Prostate gland (tissue), 2 donors: ENCODE results near the gene PDE1C.

Experiments
- CTCF ChIP-seq, 4 experiments: fragments of 200-600 bp in 2 of 4; fragments of 450-650 bp in 2 of 4; sonication (generic) in 2 of 4; IDR thresholded peaks; 1 replicate in 3 of 4; 2 replicates in 1 of 4; pipeline ENCODE4 v1.5.1; 2016 to 2019; ENCODE audit warnings: antibody characterized with exemption in 4 of 4, mild to moderate bottlenecking in 2 of 4, moderate library complexity in 2 of 4
- POLR2A ChIP-seq: fragments of 450-650 bp; IDR thresholded peaks from one replicate; pipeline ENCODE4 v1.6.1; 2016; ENCODE audit warnings: antibody characterized with exemption, mild to moderate bottlenecking
- POLR2AphosphoS5 ChIP-seq: sonication (generic); formaldehyde crosslinking; IDR thresholded peaks from one replicate; pipeline ENCODE4 v1.6.1; 2017; ENCODE audit warnings: antibody characterized with exemption

- TF ChIP-seq CTCF (IDR thresholded peaks at IDR 0.05) (no peak), POLR2A (no peak), POLR2AphosphoS5 (no peak)
These were observed 47.6 kb upstream of the PDE1C start for GRCh38 chr7:32117837-32118236.
